Activated CD8-positive, alpha-beta T cell treated with anti-CD3 and anti-CD28 coated beads, Interleukin-2, amount 10 ng/mL, durations not matched to agents 7 days and 5 days (primary cell): ENCODE measurements around the gene DIP2C. TPM values are rescaled to one million over a fixed set of nuclear protein-coding genes. Genes with fewer than 3 reads are reported as not detected.
"Not testable (repeated sequence)": the region's sequence is repeated elsewhere in the genome, so short reads cannot be mapped to it uniquely, and the experiment has no call there.

Source experiments
- ATAC-seq: fragments of 150-1000 bp; cut with Tn5 transposase; one replicate; pipeline ENCODE4 v1.10.0; 2021; ENCODE audit warnings: moderate library complexity
- CTCF ChIA-PET: fragments of 350-600 bp; sonication (Branson Sonifier 250); formaldehyde crosslinking; loops from one replicate; lab custom pipeline; 2021; ENCODE audit warnings: antibody characterized with exemption; lab: Charles Lee
- POLR2A ChIA-PET: fragments of 350-600 bp; sonication (Branson Sonifier 250); formaldehyde crosslinking; loops from one replicate; lab custom pipeline; 2021; ENCODE audit warnings: antibody characterized with exemption; lab: Charles Lee
- DNase-seq: peaks from one replicate; pipeline ENCODE4 v3.0.0-alpha.2; 2020
- H3K27ac Mint-ChIP-seq: one replicate; pipeline ENCODE4 v1.8.0; 2021; ENCODE audit warnings: mild to moderate bottlenecking, mixed read lengths
- H3K27me3 Mint-ChIP-seq: one replicate; pipeline ENCODE4 v1.8.0; 2021; ENCODE audit warnings: low read depth, mixed read lengths
- H3K36me3 Mint-ChIP-seq: one replicate; pipeline ENCODE4 v1.8.0; 2021; ENCODE audit warnings: low read depth, mixed read lengths
- H3K4me1 Mint-ChIP-seq: one replicate; pipeline ENCODE4 v1.8.0; 2021; ENCODE audit warnings: low read depth, mixed read lengths
- H3K4me3 Mint-ChIP-seq: one replicate; pipeline ENCODE4 v1.8.0; 2021; ENCODE audit warnings: mild to moderate bottlenecking, mixed read lengths
- H3K9me3 Mint-ChIP-seq: one replicate; pipeline ENCODE4 v1.8.0; 2022; ENCODE audit warnings: mixed read lengths; ENCODE audit not compliant: insufficient read depth
- total RNA-seq, 2 experiments: library from RNA; stranded (reverse); gene quantifications; one replicate each; pipeline ENCODE4 v1.2.3, GENCODE V29; 2021

DIP2C gene
- total RNA-seq, 2 experiments from 2014 or later: 0.34 to 0.39 TPM

DNA sequence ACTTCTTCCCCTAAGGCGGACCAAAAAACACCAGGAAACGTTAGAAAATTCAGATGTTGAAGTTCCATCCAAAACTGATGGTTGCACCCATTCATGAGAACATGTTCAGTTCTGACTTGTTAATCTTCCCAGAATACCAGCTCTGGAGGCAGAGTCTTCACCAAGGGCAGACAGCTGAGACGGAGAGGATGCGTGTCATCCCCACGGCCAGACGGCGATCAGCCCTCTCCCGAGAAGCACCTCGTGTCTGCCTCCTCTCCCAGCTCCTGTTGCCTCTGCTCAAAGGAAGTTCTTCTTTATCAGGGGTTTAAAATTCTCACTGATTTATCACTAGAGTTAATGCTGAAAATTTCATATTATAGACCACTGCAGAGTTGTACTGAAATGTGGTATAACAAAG lies 284.5 kb downstream of the DIP2C start:
- ATAC-seq: no peak
- ChIA-PET CTCF (no interaction called here), POLR2A (no interaction called here)
- no peaks in the 10 kb centered on the region for H3K36me3 Mint-ChIP-seq
- H3K4me3 Mint-ChIP-seq: no peak overlapping the region
- H3K9me3 Mint-ChIP-seq: no peaks in the 10 kb centered on the region
- H3K27me3 Mint-ChIP-seq: peaks cover 13% of the 10 kb centered on the region
- no peak overlapping the region for H3K27ac Mint-ChIP-seq
- no peaks in the 10 kb centered on the region for H3K4me1 Mint-ChIP-seq
- no peak for DNase-seq

GRCh38 chr10:404346-404745 lies 285.1 kb downstream of the DIP2C start:
- Mint-ChIP-seq H3K4me1 (no peaks in the 10 kb centered on the region), H3K36me3 (no peaks in the 10 kb centered on the region), H3K4me3 (no peak overlapping the region), H3K27ac (no peak overlapping the region), H3K9me3 (no peaks in the 10 kb centered on the region), H3K27me3 (peaks cover 13% of the 10 kb centered on the region)
- POLR2A ChIA-PET: no interaction called here
- ATAC-seq: no peak
- CTCF ChIA-PET: no interaction called here
- no peak for DNase-seq

GRCh38 chr10:398954-399353 lies 290.5 kb downstream of the DIP2C start:
- Mint-ChIP-seq H3K9me3 (no peaks in the 10 kb centered on the region), H3K4me3 (no peak overlapping the region), H3K4me1 (peaks cover 7% of the 10 kb centered on the region), H3K27ac (no peak overlapping the region), H3K36me3 (no peaks in the 10 kb centered on the region), H3K27me3 (peaks cover 3% of the 10 kb centered on the region)
- CTCF ChIA-PET: interaction anchor here (2.0 kb wide), 1 partner anchor 13 kb away, joined by 4 read pairs; no protein-coding TSS in a partner anchor
- POLR2A ChIA-PET: no interaction called here
- ATAC-seq: no peak
- DNase-seq: no peak

GRCh38 chr10:397321-398068 lies 292.0 kb downstream of the DIP2C start:
- no peak overlapping the region for H3K4me3 Mint-ChIP-seq
- ATAC-seq (no peak), DNase-seq (no peak)
- H3K27me3 Mint-ChIP-seq: peaks cover 3% of the 10 kb centered on the region
- ChIA-PET CTCF (no interaction called here), POLR2A (no interaction called here)
- H3K4me1 Mint-ChIP-seq: peaks cover 7% of the 10 kb centered on the region
- H3K27ac Mint-ChIP-seq: no peak overlapping the region
- H3K36me3 Mint-ChIP-seq: no peaks in the 10 kb centered on the region
- H3K9me3 Mint-ChIP-seq: no peaks in the 10 kb centered on the region

- ChIA-PET CTCF (no interaction called here), POLR2A (no interaction called here)
- Mint-ChIP-seq H3K27ac (no peak overlapping the region), H3K9me3 (no peaks in the 10 kb centered on the region), H3K4me3 (no peak overlapping the region), H3K27me3 (peaks cover 3% of the 10 kb centered on the region), H3K36me3 (no peaks in the 10 kb centered on the region), H3K4me1 (peaks cover 7% of the 10 kb centered on the region)
- DNase-seq: no peak
- ATAC-seq: no peak
Measured at GRCh38 chr10:396535-397220, 292.8 kb downstream of the DIP2C start.

GRCh38 chr10:396107-396506 lies 293.4 kb downstream of the DIP2C start:
- H3K4me1 Mint-ChIP-seq: peaks cover 7% of the 10 kb centered on the region

DNA sequence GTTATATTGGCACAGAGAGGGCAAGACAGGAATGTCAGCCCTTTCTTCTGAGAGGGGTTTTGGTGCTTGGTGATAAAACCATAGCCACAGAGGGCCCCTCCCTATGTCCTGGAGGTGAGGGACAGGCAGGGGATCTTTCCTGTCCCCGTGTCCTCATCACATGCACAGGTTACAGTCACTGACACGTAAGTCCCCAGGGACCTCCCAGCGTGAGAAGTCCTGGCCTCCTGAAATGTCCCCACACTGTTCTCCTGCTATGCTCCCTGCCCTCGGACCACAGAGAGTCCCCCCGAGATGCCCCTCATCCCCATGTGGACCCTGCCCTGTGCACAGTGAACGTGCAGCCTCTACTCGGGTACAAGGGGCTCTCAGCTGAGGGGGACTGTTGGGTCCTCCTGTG lies 293.8 kb downstream of the DIP2C start:
- CTCF ChIA-PET: no interaction called here
- no peaks in the 10 kb centered on the region for H3K9me3 Mint-ChIP-seq
- DNase-seq: no peak
- POLR2A ChIA-PET: no interaction called here
- no peak overlapping the region for H3K27ac Mint-ChIP-seq
- no peak for ATAC-seq
- peaks cover 7% of the 10 kb centered on the region for H3K4me1 Mint-ChIP-seq
- no peaks in the 10 kb centered on the region for H3K36me3 Mint-ChIP-seq
- no peak overlapping the region for H3K4me3 Mint-ChIP-seq
- no peaks in the 10 kb centered on the region for H3K27me3 Mint-ChIP-seq

More at GRCh38 chr10:396107-396506, 293.4 kb downstream of the DIP2C start:
- CTCF ChIA-PET: no interaction called here
- ATAC-seq: no peak
- H3K27me3 Mint-ChIP-seq: no peaks in the 10 kb centered on the region
- H3K36me3 Mint-ChIP-seq: no peaks in the 10 kb centered on the region
- no peak for DNase-seq
- no peaks in the 10 kb centered on the region for H3K9me3 Mint-ChIP-seq
- POLR2A ChIA-PET: no interaction called here
- no peak overlapping the region for H3K27ac Mint-ChIP-seq
- H3K4me3 Mint-ChIP-seq: no peak overlapping the region

DNA sequence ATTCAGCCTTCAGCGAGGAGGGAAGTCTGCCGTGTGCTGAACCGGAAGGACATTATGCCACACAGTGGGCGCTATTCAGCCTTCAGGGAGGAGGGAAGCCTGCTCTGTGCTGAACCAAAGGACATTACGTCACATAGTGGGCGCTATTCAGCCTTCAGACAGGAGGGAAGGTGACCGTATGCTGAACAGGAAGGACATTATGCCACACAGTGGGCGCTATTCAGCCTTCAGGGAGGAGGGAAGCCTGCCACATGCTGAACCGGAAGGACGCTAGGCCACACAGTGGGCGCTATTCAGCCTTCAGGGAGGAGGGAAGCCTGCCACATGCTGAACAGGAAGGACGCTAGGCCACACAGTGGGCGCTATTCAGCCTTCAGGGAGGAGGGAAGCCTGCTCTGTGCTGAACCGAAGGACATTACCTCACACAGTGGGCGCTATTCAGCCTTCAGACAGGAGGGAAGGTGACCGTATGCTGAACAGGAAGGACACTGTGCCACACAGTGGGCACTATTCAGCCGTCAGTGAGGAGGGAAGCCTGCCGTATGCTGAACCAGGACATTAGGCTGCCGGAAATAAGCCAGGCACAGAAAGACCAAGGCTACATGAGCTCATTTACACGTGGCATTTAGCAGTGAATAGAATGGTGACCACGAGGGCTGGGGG lies 294.9 kb downstream of the DIP2C start:
- H3K27ac Mint-ChIP-seq, CTCF ChIA-PET, H3K36me3 Mint-ChIP-seq, H3K4me1 Mint-ChIP-seq, ATAC-seq, H3K9me3 Mint-ChIP-seq, H3K27me3 Mint-ChIP-seq, DNase-seq, POLR2A ChIA-PET, H3K4me3 Mint-ChIP-seq: not testable (repeated sequence)

DNA sequence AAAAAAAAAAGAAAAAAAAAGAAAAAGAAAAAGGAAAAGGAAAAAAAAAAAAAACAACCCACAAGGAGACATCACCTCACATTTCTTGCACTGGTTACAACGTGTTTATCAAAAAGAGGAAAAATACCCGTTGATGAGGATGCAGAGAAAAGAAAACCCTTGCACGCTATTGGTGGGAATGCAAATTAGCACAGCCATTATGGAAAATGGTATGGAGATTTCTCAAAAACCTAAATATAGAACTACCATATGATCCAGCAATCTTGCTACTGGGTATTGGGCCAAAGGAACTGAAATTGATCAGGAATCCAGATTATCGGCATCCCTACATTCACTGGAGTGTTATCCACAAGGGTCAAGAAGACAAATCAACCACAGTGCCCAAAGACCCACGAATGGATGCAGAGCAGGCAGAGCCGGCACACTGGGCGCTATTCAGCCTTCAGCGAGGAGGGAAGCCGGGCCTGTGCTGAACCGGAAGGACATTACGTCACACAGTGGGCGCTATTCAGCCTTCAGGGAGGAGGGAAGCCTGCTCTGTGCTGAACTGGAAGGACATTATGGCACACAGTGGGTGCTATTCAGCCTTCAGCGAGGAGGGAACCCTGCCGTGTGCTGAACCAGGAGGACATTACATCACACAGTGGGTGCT lies 295.6 kb downstream of the DIP2C start:
- no peak overlapping the region for H3K4me3 Mint-ChIP-seq
- peaks cover 7% of the 10 kb centered on the region for H3K4me1 Mint-ChIP-seq
- no peaks in the 10 kb centered on the region for H3K27me3 Mint-ChIP-seq
- ChIA-PET CTCF (no interaction called here), POLR2A (no interaction called here)
- no peak overlapping the region for H3K27ac Mint-ChIP-seq
- no peaks in the 10 kb centered on the region for H3K36me3 Mint-ChIP-seq
- DNase-seq: no peak
- no peak for ATAC-seq
- no peaks in the 10 kb centered on the region for H3K9me3 Mint-ChIP-seq

DNA sequence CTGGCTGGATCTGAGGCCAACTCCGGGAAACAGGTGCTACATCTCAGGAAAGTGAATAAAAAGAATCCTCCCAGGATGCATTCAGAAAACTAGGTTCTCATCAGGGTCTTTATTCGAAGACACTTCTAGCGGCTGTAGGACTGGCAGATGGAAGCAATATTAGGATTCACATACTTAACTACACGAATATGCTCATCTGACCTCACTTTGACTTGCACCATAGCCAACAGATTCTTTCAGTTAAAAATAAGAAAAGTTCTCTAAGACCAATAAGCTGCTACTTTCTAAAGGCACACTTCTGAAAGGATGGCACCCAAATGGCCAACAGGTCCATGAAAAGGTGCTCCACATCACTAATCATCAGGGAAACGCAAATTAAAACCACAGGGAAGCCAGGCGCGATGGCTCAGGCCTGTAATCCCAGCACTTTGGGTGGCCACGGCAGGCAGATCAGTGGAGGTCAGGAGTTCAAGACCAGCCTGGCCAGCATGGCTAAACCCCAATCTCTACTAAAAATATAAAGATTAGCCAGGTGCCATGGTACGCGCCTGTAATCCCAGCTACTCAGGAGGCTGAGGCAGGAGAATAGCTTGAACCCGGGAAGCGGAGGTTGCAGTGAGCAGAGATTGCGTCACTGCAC lies 296.2 kb downstream of the DIP2C start:
- DNase-seq (no peak), ATAC-seq (no peak)
- H3K27me3 Mint-ChIP-seq: no peaks in the 10 kb centered on the region
- CTCF ChIA-PET: no interaction called here
- H3K4me1 Mint-ChIP-seq: peaks cover 7% of the 10 kb centered on the region
- H3K36me3 Mint-ChIP-seq: no peaks in the 10 kb centered on the region
- POLR2A ChIA-PET: no interaction called here
- no peaks in the 10 kb centered on the region for H3K9me3 Mint-ChIP-seq
- H3K4me3 Mint-ChIP-seq: no peak overlapping the region
- no peak overlapping the region for H3K27ac Mint-ChIP-seq

DNA sequence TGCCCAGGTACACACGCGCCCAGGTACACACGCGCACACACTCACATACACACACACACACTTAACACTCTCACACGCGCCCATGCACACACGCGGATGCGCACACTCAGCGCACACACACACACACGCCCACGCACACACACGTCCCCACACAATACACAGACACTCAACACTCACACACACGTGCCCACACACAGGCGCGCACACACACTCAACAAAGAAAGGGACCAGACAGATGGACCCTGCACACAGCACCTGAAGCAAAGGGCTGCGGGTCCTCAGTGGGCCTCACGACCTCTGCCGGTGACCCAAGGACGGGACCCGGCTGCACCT lies 296.8 kb downstream of the DIP2C start:
- POLR2A ChIA-PET: no interaction called here
- Mint-ChIP-seq H3K27me3 (no peaks in the 10 kb centered on the region), H3K27ac (no peak overlapping the region), H3K9me3 (no peaks in the 10 kb centered on the region), H3K36me3 (no peaks in the 10 kb centered on the region), H3K4me1 (peaks cover 7% of the 10 kb centered on the region), H3K4me3 (no peak overlapping the region)
- CTCF ChIA-PET: no interaction called here
- DNase-seq (no peak), ATAC-seq (no peak)
